Neuron (in vitro differentiated cells): ENCODE results near the gene CALHM3.

ENCODE experiments used
- H2AFZ ChIP-seq: one replicate; pipeline ENCODE4 v1.6.1; 2013; ENCODE audit warnings: low read depth, mild to moderate bottlenecking, inconsistent platforms, low read length, moderate library complexity
- H3K27me3 ChIP-seq: one replicate; pipeline ENCODE4 v1.6.1; 2013; ENCODE audit warnings: low read length; ENCODE audit not compliant: insufficient read depth
- H3K36me3 ChIP-seq: one replicate; pipeline ENCODE4 v1.6.1; 2013; ENCODE audit warnings: low read length; ENCODE audit not compliant: insufficient read depth
- H3K4me1 ChIP-seq: one replicate; pipeline ENCODE4 v1.6.1; 2013; ENCODE audit warnings: low read length; ENCODE audit not compliant: insufficient read depth
- H3K4me3 ChIP-seq: 2 replicates; pipeline ENCODE4 v1.5.1; 2013; ENCODE audit warnings: mild to moderate bottlenecking, low read length, moderate library complexity
- H3K9me3 ChIP-seq: one replicate; pipeline ENCODE4 v1.6.1; 2013; ENCODE audit warnings: low read length

Gene CALHM3

GRCh38 chr10:103428989-103429643 lies 49.9 kb downstream of the CALHM3 start:
- H3K27me3 ChIP-seq, result no peaks in the 10 kb centered on the region
- no peak overlapping the region for H2AFZ ChIP-seq
- H3K9me3 ChIP-seq, result no peaks in the 10 kb centered on the region
- peaks cover 82% of the 10 kb centered on the region for H3K36me3 ChIP-seq
- no peaks in the 10 kb centered on the region for H3K4me1 ChIP-seq
- no peak overlapping the region for H3K4me3 ChIP-seq

- Histone ChIP-seq H3K27me3 (no peaks in the 10 kb centered on the region), H3K9me3 (no peaks in the 10 kb centered on the region), H3K4me1 (no peaks in the 10 kb centered on the region), H3K4me3 (no peak overlapping the region), H3K36me3 (peaks cover 84% of the 10 kb centered on the region), H2AFZ (no peak overlapping the region)
These were observed 51.2 kb downstream of the CALHM3 start for GRCh38 chr10:103427866-103428265.

- Histone ChIP-seq H3K4me3 (no peak overlapping the region), H3K27me3 (no peaks in the 10 kb centered on the region), H3K36me3 (peaks cover 79% of the 10 kb centered on the region), H2AFZ (no peak overlapping the region), H3K4me1 (no peaks in the 10 kb centered on the region), H3K9me3 (no peaks in the 10 kb centered on the region)
These were observed 55.3 kb downstream of the CALHM3 start for GRCh38 chr10:103423748-103424147.
